Measurements from ENCODE around the gene TAOK2.

DNA sequence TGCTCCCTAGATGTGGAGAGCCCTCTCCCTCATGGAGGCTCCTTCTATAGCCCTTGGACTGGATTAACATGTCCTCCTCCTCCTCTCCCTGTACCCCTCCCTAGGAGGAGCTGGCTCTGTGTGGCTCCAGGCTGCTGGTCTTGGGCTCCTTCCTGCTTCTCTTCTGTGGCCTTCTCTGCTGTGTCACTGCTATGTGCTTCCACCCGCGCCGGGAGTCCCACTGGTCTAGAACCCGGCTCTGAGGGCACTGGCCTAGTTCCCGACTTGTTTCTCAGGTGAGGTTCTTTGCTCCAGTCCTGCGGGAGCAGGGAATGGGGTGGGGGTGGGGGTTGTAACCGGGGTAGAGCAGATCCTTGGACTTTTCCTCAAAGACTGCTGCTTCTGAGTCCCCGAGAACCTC is 2.4 kb upstream of the TAOK2 start:
- no peak for TF ChIP-seq POLR2A (IDR thresholded peaks at IDR 0.05)
- TF ChIP-seq, protein P1, sequence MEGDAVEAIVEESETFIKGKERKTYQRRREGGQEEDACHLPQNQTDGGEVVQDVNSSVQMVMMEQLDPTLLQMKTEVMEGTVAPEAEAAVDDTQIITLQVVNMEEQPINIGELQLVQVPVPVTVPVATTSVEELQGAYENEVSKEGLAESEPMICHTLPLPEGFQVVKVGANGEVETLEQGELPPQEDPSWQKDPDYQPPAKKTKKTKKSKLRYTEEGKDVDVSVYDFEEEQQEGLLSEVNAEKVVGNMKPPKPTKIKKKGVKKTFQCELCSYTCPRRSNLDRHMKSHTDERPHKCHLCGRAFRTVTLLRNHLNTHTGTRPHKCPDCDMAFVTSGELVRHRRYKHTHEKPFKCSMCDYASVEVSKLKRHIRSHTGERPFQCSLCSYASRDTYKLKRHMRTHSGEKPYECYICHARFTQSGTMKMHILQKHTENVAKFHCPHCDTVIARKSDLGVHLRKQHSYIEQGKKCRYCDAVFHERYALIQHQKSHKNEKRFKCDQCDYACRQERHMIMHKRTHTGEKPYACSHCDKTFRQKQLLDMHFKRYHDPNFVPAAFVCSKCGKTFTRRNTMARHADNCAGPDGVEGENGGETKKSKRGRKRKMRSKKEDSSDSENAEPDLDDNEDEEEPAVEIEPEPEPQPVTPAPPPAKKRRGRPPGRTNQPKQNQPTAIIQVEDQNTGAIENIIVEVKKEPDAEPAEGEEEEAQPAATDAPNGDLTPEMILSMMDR (IDR thresholded peaks at IDR 0.05) = no peak

Data from uterus (tissue), 2 donors.